DMS 273 treated with DMSO at 0.1 percent for 48 hours (cell line): ENCODE results near the gene SMIM32.

Experiments
- DNase-seq: peaks from one replicate; lab custom pipeline; 2025; lab: John Stamatoyannopoulos, UW

Gene SMIM32

DNA sequence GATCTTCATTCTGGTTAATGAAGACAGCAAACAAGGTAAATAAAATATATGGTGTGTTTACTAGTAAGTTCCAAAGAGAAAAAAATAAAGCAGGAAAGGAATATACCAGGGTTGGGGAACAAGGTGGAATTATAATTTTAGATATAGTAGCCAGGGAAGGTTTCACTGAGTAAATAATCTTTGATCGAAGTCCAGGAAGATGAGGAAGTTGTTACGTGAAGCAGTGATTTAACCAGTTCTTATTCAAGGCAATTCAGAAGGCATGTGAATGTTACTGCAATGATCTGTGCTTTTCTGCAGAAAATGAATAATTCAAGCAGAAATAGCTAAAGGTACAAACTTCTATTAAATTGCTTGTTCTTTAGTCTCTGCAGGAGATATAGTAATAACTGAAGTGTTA, 6.2 kb downstream of the SMIM32 start:
- DNase-seq = no peak

GRCh38 chr5:136185974-136186665, 6.8 kb downstream of the SMIM32 start:
- no peak for DNase-seq

DNA sequence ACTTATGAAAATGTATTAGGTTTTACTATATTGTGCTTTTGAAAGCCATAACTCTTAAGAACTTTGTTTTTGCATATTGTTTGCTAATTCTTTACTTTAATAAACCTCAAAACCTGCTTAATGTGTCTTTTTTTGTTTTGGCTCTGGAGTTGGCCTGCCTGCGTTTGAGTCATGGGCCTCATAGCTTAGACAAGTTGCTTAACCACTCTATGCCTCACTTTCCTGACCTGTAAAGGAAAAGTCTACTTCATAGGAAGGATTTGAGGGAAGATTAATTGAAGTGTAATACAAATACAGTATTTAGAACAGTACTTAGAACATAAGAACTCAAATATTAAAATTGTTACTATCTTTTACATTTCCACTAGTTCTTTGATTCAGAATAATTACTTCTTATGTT, 10.3 kb downstream of the SMIM32 start:
- no peak for DNase-seq

DNA sequence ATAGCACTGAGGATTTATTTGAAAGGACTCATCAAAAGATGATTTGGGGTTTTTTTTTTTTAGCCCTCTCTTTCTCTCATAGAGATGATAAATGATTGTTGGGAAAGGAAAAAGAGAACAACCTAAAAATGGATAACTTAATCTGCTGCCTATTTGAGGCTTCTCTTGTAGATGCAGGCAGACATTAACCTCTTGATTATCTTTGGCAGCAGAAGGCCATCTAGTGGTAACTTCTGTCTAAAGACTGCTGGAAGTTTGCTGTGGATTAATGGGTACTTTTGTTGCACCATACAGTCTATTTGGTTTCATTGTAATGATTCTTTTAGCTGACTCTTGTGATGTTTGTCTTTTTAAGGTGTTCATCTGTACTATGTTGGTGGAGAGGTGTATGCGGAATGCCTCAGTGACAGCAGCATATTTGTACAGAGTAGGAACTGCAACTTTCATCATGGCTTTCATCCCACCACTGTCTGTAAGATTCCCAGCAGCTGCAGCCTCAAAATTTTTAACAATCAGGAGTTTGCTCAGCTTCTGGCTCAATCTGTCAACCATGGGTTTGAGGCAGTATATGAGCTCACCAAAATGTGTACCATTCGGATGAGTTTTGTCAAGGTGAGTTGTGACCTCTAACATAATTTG, 18.8 kb downstream of the SMIM32 start:
- DNase-seq = peak; percentile 33

DNA sequence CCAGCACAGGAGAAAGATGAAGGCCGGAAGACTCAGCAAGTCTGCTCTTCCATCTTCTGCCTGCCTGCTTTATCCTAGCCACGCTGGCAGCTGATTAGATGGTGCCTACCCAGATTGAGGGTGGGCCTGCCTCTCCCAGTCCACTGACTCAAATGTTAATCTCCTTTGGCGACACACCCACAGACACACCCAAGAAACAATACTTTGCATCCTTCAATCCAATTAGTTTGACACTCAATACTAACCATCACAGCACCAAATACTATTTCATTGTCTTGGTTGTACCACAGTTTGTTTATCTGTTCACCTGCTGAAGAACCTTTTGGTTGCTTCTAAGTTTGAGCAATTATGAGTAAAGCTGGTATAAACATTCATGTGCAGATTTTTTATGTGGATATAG, 23.7 kb downstream of the SMIM32 start:
- no peak for DNase-seq

DNA sequence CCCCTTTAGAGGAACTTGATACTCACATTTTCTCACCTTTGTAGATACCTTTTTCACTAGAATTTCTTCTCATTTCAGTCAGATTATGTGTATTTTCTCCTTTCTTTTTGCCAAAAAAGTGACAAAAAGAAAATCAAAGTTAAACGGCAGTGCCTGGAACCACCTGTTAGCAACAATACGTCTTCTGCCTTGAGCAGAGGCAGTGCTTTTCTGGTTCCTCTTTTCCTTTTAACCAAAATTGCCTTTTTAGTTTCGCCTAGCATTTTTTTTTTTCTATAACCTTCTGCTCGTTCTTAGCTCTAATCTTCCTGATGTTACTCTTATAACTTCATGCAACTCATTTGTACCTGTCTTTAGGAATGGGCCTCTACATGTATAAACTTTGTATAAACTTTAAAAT, 26.1 kb downstream of the SMIM32 start:
- no peak for DNase-seq

DNA sequence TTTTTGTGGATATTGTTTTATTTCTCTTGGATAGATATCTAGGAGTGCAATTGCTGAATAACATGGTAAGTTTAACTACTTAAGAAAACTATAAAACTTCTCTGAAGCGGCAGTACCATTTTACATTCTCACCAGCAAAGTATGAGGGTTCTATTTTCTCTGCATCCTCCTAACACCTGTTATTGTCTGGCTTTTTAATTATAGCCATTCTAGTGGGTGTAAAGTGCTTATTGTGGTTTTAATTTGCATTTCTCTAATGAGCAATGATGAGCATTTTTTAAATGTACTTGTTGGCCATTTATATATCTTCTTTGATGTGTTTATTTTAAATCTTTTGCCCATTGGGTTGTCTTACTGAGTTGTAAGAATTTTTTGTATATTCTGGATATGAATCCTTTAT, 28.7 kb downstream of the SMIM32 start:
- DNase-seq = no peak

DNA sequence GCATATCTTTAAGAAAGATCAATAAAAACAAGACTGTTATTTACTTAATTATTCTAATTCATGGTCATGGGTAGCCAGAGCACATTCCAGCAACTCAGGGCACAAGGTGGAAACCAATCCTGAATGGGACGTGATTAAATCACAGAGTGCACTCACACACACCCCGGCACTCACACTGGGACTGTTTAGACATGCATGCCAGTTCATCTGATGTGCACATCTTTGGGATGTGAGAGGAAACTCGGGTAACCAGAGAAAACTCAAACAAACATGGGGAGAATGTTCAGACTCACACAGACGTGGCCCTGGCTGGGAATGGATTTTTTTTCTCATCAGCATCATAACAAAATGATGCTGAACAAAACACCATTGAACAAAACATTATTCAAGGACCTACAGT, 31.0 kb downstream of the SMIM32 start:
- DNase-seq = no peak

GRCh38 chr5:136159457-136159856, 33.5 kb downstream of the SMIM32 start:
- no peak for DNase-seq

GRCh38 chr5:136157514-136157913, 35.4 kb downstream of the SMIM32 start:
- no peak for DNase-seq

- DNase-seq = no peak
Observed at GRCh38 chr5:136155761-136156160, 37.2 kb downstream of the SMIM32 start.

DNA sequence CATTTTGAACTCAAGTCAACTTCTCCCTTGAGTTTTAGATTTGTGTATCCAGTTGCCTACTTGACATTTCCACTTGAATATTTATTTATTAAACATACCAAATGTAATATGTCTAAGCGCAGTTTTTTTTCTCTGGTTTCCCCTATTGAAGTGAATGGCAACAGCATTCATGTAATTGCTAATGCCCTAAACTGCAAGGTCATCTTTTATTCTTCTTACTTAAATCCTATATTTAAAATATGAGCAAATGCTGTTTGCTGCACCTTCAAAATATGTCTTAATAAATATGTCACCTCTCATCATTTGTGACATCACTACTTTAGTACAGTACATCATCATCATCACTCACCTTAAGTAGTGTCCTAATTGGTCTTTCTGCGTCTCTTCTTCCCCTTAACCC, 37.9 kb downstream of the SMIM32 start:
- no peak for DNase-seq

GRCh38 chr5:136153581-136154236, 39.3 kb downstream of the SMIM32 start:
- DNase-seq = no peak

DNA sequence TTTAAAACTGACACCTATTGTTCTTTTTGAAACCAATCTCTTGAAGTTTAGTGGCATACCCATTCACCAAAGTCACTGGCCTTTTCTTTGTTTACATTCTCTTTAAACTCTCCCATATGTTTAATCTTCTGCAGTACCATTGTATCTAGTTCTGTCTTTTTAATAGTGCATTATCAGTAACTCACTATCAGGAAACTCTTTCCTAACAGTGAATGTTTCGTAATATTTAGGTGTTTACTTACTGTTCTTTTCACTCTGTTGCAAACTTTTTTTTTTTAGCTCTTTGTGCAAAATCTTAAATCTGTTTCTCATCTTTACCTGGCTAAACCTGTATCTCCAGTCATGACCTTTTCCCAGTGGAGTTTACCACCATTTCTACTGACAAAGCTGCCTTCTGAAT, 43.1 kb downstream of the SMIM32 start:
- DNase-seq = no peak

- no peak for DNase-seq
Observed at GRCh38 chr5:136147632-136148031, 45.3 kb downstream of the SMIM32 start.

DNA sequence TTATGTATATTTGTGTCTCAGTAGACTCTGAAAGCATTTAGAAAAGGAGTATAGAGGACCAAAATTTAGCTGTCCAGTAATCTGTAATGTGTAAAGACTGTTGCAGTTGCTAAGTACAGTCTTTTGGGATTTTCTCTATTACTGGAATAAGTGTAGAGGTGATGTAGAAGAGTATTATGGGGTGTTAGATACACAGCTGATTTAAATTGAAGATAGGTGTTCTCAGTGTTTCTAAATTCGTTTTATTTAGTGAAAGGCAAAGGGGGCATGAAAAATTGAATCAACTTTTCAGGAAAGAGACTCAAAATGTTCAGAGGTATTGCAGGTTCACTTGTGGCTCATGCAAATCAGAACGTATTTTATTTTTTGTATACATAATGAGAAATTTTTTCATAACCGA, 46.8 kb downstream of the SMIM32 start:
- DNase-seq = no peak

GRCh38 chr5:136145030-136145429, 47.9 kb downstream of the SMIM32 start:
- no peak for DNase-seq

- no peak for DNase-seq
Observed at GRCh38 chr5:136143763-136144162, 49.2 kb downstream of the SMIM32 start.

- no peak for DNase-seq
Observed at GRCh38 chr5:136143312-136143711, 49.6 kb downstream of the SMIM32 start.

DNA sequence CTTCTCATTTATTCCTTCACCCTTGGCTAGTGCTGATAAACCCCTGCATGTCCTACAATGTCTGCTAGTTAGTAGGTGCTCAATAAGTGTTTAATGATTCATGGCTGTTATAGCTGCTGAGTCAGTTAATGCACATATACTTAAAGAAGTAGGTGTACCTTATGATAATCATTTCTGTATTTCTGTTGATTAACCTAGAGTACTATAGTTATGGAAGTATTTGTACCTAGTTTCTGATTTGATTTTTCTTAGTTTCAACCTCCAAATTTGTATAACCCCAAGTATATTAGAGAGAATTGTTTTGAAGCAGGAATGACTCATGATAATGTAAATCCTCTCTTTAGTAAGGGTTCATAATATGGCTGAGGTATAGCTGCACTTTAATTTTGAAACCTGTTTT, 51.4 kb downstream of the SMIM32 start:
- DNase-seq = no peak
